Activated CD8-positive, alpha-beta memory T cell treated with anti-CD3 and anti-CD28 coated beads for 1 hour (primary cell): ENCODE data around the gene GAB2.
A peak's percentile ranks its signal among the peaks of the same experiment; 100 is the strongest.

Source experiments
- DNase-seq, 2 donors: peaks; one replicate each; pipeline ENCODE4 v3.0.0-alpha.2; 2020; ENCODE audit warnings: low read depth in 1 of 2; ENCODE audit errors: extremely low read depth in 1 of 2

Gene GAB2

GRCh38 chr11:78428773-78429172 is 11.2 kb upstream of the GAB2 start:
- no peak for DNase-seq

- DNase-seq: no peak
Observed at GRCh38 chr11:78428266-78428636, 10.6 kb upstream of the GAB2 start.

- no peak for DNase-seq
Observed at GRCh38 chr11:78427615-78428265, 10.1 kb upstream of the GAB2 start.

GRCh38 chr11:78426845-78427244 is 9.2 kb upstream of the GAB2 start:
- no peak for DNase-seq

GRCh38 chr11:78425399-78426070 is 7.9 kb upstream of the GAB2 start:
- DNase-seq: no peak

GRCh38 chr11:78424334-78425270 is 7.0 kb upstream of the GAB2 start:
- DNase-seq: no peak

- DNase-seq: no peak
Observed at GRCh38 chr11:78423241-78423640, 5.6 kb upstream of the GAB2 start.

GRCh38 chr11:78420796-78421209 is 3.2 kb upstream of the GAB2 start:
- no peak for DNase-seq

- DNase-seq: no peak
Observed at GRCh38 chr11:78420255-78420764, 2.7 kb upstream of the GAB2 start.

- DNase-seq: no peak
Observed at GRCh38 chr11:78419327-78419726, 1.7 kb upstream of the GAB2 start.

GRCh38 chr11:78418584-78419211 is 1.1 kb upstream of the GAB2 start:
- no peak for DNase-seq

GRCh38 chr11:78417888-78418583 is 416 bp upstream of the GAB2 start:
- DNase-seq: peak; percentile 20 to 67

GRCh38 chr11:78416285-78417174 is 1.1 kb downstream of the GAB2 start:
- peak; percentile 48 to 61 for DNase-seq

GRCh38 chr11:78415338-78415737 is 2.3 kb downstream of the GAB2 start:
- DNase-seq: no peak

- no peak for DNase-seq
Observed at GRCh38 chr11:78414321-78415051, 3.1 kb downstream of the GAB2 start.

GRCh38 chr11:78408619-78409018 is 9.0 kb downstream of the GAB2 start:
- DNase-seq: no peak

GRCh38 chr11:78406568-78407196 is 10.9 kb downstream of the GAB2 start:
- no peak for DNase-seq

GRCh38 chr11:78405805-78406204 is 11.8 kb downstream of the GAB2 start:
- no peak for DNase-seq
